ENCODE measurements around the gene SMAP2. TPM values are rescaled to one million over a fixed set of nuclear protein-coding genes. Genes with fewer than 3 reads are reported as not detected.

Gene SMAP2
- total RNA-seq, 2 donors from 2014 or later, result 21.4 to 24.6 TPM

DNA sequence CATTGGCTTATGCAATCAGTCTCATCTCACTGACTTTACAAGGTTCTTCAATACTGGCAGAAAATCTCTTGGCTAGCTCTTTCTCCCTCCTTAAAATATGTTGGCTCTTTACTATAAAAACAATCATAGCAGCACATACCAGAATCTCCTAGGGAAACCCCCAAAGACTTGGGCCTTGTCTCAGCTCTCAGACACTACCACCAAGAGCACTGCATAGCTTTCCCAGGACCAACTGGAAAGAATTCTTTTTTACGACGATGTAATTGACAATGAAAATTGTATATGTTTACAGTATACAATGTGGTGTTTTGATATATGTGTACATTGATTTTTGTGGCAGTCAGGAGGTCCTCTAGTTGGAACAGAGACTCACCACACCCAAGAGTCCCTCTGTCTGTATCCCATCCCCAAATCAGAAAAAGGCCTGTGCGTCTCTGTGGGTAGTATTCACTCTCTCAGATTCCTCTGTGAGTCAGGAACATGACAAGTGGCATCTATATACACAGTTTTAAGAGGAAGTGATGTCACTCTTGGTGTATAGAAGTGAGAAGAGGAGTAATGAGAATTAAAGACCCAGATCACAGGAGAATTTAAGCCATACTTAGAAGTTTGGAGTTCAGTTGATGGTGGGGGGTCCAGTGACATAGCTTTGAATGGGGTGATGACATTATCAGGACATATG is 21.1 kb downstream of the SMAP2 start:
- H3K36me3 ChIP-seq (replicated peaks in 1 of 2; ENCODE audit: insufficient read depth in 1 of 2, low read depth in 2 of 2), result no peaks in the 10 kb centered on the region
- H3K4me3 ChIP-seq, result no peak overlapping the region
- intact Hi-C loops (cut with DNase I), result no loop called here
- peaks cover 44% of the 10 kb centered on the region for H3K4me1 ChIP-seq
- H3K27ac ChIP-seq, result peak overlapping the region in 1 of 4 donors; percentile 32
- no peaks in the 10 kb centered on the region for H3K9me3 ChIP-seq
- no peak for ATAC-seq
- peak in 1 of 3 donors; percentile 52 for TF ChIP-seq POLR2A (IDR thresholded peaks at IDR 0.05)
- TF ChIP-seq, protein P1, sequence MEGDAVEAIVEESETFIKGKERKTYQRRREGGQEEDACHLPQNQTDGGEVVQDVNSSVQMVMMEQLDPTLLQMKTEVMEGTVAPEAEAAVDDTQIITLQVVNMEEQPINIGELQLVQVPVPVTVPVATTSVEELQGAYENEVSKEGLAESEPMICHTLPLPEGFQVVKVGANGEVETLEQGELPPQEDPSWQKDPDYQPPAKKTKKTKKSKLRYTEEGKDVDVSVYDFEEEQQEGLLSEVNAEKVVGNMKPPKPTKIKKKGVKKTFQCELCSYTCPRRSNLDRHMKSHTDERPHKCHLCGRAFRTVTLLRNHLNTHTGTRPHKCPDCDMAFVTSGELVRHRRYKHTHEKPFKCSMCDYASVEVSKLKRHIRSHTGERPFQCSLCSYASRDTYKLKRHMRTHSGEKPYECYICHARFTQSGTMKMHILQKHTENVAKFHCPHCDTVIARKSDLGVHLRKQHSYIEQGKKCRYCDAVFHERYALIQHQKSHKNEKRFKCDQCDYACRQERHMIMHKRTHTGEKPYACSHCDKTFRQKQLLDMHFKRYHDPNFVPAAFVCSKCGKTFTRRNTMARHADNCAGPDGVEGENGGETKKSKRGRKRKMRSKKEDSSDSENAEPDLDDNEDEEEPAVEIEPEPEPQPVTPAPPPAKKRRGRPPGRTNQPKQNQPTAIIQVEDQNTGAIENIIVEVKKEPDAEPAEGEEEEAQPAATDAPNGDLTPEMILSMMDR (IDR thresholded peaks at IDR 0.05), result no peak
- WGBS, 2 donors, result 81 to 96% methylated on average over 3 of the region's 3 CpGs
- H3K27me3 ChIP-seq, result no peaks in the 10 kb centered on the region
- no peak for DNase-seq

DNA sequence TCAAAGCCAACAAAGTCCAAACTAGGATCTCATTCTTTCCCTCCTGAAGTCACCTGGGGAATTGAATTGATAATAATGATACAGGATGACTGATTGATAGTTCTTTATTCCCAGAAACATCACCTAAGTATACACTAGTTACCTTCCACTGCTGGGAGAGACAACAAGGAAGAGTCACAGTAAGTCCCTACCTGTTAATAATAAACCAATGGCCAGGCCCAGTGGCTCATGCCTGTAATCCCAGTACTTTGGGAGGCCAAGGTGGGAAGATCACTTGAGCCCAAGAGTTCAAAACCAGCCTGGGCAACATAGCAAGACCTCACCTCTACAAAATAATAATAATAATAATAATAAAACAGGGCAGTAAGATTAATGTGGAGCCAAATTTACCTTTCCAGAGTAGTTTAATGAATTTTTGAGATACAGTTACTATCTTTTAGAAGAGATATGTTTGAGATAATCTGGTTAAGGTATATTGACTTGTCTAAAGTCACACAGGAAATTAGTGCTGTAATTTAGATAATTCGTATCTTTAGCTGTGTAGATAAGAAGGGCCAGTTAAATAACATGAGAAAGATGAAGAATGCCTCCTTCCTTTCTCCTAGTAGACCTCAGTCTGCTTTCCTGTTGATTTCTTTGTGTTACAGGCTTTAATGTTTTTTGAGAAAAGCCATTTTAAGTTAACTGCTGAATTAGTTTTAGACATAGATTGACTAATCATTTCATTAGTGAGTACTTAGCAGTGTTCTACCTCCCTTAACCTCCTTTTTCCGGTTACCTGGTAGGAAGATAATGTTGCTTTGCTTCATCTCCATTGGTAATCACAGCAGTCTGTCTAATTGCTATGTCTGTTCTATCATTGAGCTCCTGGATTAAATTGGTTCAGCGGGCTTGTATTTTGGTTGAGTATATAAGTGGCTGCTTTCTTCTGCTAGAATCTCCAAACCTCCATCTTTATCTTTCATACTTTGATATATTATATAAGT is 22.0 kb downstream of the SMAP2 start:
- Histone ChIP-seq H3K36me3 (replicated peaks in 1 of 2; ENCODE audit: insufficient read depth in 1 of 2, low read depth in 2 of 2) (no peaks in the 10 kb centered on the region), H3K4me3 (no peak overlapping the region), H3K27ac (peak overlapping the region in 1 of 4 donors; percentile 32), H3K4me1 (peaks cover 43% of the 10 kb centered on the region), H3K9me3 (no peaks in the 10 kb centered on the region), H3K27me3 (no peaks in the 10 kb centered on the region)
- no peak for DNase-seq
- intact Hi-C loops (cut with DNase I), result no loop called here
- no peak for TF ChIP-seq POLR2A (IDR thresholded peaks at IDR 0.05)
- TF ChIP-seq, protein P1 (IDR thresholded peaks at IDR 0.05), result no peak
- WGBS, 2 donors, result 73 to 76% methylated on average over 3 of the region's 3 CpGs
- no peak for ATAC-seq

DNA sequence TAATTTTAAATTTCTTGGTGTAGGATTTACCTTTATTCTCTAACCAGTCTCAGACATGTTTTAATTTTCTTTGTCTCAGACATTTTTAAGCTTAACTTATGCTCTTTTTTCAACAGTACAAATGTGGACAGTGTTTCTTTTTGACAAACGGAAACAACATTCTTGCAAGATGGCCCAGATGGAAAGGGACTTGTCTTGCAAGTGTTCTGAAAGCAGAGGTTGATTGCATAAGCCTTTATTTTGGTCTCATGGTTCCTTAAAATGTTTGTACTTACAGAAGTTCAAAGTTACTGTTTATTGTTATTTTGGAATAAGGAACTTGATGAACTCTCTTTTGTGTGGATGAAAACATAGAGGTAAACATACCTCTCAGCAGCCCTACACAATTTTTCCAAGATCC is 22.9 kb downstream of the SMAP2 start:
- no peak for ATAC-seq
- peak overlapping the region in 1 of 4 donors; percentile 32 for H3K27ac ChIP-seq
- no peaks in the 10 kb centered on the region for H3K27me3 ChIP-seq
- WGBS, 2 donors, result 67 to 73% methylated on average over 1 of the region's 1 CpG
- no peak for DNase-seq
- no peaks in the 10 kb centered on the region for H3K9me3 ChIP-seq
- H3K4me3 ChIP-seq, result no peak overlapping the region
- H3K36me3 ChIP-seq (replicated peaks in 1 of 2; ENCODE audit: insufficient read depth in 1 of 2, low read depth in 2 of 2), result no peaks in the 10 kb centered on the region
- intact Hi-C loops (cut with DNase I), result no loop called here
- TF ChIP-seq, protein P1 (IDR thresholded peaks at IDR 0.05), result no peak
- TF ChIP-seq POLR2A (IDR thresholded peaks at IDR 0.05), result no peak
- H3K4me1 ChIP-seq, result peaks cover 34% of the 10 kb centered on the region

DNA sequence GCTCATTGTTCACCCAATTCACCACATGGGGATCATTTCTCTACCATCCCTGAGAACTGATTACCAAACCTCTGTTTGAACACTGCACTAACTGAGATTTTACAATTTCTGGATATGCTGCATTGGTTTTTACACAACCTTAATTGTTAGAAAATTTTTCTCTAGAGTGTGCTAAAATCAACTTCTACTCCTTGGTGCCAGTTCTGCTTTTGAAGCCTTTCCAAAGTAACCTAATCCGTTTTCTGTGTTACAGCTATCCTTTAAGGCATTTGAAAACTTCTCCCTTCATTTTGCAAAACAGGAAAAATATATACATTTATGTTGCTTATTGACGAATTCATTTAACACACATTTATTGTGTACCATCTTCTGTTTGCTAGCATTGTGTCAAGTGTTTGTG is 23.7 kb downstream of the SMAP2 start:
- no peak overlapping the region for H3K4me3 ChIP-seq
- no peak for DNase-seq
- WGBS, 2 donors, result 64 to 75% methylated on average over 2 of the region's 2 CpGs
- H3K4me1 ChIP-seq, result peaks cover 26% of the 10 kb centered on the region
- TF ChIP-seq POLR2A (IDR thresholded peaks at IDR 0.05), result no peak
- TF ChIP-seq, protein P1 (IDR thresholded peaks at IDR 0.05), result no peak
- no peaks in the 10 kb centered on the region for H3K27me3 ChIP-seq
- H3K27ac ChIP-seq, result peak overlapping the region in 1 of 4 donors; percentile 32
- ATAC-seq, result no peak
- no peaks in the 10 kb centered on the region for H3K36me3 ChIP-seq (replicated peaks in 1 of 2; ENCODE audit: insufficient read depth in 1 of 2, low read depth in 2 of 2)
- intact Hi-C loops (cut with DNase I), result no loop called here
- no peaks in the 10 kb centered on the region for H3K9me3 ChIP-seq

Data from body of pancreas (tissue), 4 donors.